ENCODE results near the gene PCSK7.

GRCh38 chr11:117187799-117188481 is 43.9 kb downstream of the PCSK7 start:
- TF ChIP-seq CTCF (IDR thresholded peaks at IDR 0.05; ENCODE audit: borderline replicate concordance, extremely low read depth, low read length, poor library complexity, severe bottlenecking) (no peak), EZH2 (IDR thresholded peaks at IDR 0.05; ENCODE audit: borderline replicate concordance, low read depth, low read length, severe bottlenecking) (no peak)

Measured in DND-41 (cell line).